NCI-H1436 (cell line): ENCODE measurements around the gene NEDD9.

Source experiments
- DNase-seq: peaks from one replicate; lab custom pipeline; 2025; lab: John Stamatoyannopoulos, UW

Gene NEDD9, protein sequence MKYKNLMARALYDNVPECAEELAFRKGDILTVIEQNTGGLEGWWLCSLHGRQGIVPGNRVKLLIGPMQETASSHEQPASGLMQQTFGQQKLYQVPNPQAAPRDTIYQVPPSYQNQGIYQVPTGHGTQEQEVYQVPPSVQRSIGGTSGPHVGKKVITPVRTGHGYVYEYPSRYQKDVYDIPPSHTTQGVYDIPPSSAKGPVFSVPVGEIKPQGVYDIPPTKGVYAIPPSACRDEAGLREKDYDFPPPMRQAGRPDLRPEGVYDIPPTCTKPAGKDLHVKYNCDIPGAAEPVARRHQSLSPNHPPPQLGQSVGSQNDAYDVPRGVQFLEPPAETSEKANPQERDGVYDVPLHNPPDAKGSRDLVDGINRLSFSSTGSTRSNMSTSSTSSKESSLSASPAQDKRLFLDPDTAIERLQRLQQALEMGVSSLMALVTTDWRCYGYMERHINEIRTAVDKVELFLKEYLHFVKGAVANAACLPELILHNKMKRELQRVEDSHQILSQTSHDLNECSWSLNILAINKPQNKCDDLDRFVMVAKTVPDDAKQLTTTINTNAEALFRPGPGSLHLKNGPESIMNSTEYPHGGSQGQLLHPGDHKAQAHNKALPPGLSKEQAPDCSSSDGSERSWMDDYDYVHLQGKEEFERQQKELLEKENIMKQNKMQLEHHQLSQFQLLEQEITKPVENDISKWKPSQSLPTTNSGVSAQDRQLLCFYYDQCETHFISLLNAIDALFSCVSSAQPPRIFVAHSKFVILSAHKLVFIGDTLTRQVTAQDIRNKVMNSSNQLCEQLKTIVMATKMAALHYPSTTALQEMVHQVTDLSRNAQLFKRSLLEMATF

DNA sequence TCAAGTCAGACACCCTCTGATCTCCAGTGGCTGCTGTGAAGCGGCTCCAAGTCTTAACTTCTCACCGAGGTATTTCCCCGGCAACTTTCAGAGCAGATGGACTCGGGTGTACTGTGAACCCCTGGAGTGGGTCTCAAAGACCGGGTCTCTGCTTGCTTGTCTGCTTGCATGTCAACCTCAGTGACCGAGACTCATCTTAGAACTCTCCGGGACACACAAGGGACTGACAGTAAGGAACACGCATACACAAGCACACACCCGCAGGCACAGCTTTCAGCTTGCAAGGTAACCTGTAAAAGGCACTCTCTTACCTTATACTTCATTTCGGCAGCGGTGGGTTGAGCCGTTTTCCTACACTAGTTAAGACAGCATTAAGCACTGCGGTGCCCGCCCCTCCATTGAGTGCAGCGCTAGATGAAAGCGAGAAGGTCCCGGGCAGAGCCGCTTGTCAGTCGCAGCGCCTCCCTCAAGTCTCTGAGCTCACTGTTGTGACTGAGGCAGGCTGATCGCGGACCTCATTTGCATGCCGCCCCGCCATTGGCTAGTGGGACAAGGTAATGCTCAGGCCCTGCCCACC lies at the start of gene NEDD9:
Gene NEDD9 (minus strand): TSS at position 476 of the 577 bp plus-strand sequence. CDS start 153 bp downstream, at position 323.
- peak; percentile 81 for DNase-seq

GRCh38 chr6:11282245-11282644 lies 49.8 kb upstream of the NEDD9 start:
- no peak for DNase-seq

DNA sequence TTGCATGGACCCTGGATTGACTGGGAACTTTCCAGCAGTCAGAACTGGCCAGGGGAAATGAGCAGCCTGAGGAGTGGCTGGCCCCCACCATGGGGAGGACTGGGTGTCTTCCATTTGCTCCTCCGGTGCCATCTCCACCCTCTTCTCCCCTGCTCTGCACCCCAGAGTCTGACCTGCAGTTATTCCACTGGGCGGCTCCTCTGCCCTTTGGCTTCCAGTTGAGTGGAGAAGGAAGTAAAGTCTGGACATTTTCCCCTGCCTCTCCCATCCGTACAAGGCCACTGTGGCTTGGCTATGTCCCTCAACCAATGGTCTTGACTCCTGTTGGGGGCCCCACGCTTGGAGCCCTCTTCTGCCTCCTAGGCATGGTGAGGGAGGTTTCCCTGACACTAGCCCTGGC lies 47.9 kb upstream of the NEDD9 start:
- DNase-seq: no peak

- DNase-seq: no peak
Measured at GRCh38 chr6:11279284-11279689, 46.8 kb upstream of the NEDD9 start.

GRCh38 chr6:11278207-11278559 lies 45.7 kb upstream of the NEDD9 start:
- DNase-seq: no peak

- DNase-seq: no peak
Measured at GRCh38 chr6:11277275-11278206, 45.1 kb upstream of the NEDD9 start.

DNA sequence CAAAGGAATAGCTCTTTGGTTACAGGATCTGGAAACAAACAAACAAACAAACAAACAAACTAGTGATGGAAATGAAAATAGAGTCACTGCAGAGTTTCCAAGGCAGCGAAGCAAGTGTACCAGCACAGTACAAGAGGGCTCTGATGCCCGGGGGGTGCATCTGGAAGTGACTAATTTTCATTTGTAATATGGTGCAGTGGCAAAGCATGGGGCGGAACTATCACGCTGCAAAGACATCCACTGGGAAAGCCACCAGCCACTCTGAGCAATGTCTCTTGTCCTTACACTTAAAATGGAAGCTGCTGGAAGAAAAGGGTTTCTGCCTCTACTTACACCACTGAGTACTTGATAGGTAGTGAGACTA lies 44.4 kb upstream of the NEDD9 start:
- DNase-seq: no peak

- no peak for DNase-seq
Measured at GRCh38 chr6:11276228-11276627, 43.8 kb upstream of the NEDD9 start.

DNA sequence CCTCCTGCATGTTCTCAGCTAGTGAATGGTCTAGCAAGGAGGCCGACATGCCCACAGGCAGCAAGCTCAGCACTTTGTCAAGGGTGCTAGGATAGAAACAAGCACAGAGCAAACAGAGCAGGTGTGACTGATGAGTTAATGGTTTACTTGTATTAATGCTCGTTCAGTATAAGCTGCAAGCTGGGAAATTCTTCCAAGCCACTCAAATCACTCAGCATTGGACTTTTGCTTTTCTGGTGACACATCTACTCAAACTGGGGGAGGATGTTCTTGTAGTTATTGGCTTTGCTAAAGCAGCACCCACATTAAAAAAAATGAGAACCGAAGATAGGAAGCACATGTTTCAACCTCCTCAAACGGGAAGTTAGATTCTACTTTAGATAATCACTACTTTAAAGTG lies 43.1 kb upstream of the NEDD9 start:
- DNase-seq: no peak

DNA sequence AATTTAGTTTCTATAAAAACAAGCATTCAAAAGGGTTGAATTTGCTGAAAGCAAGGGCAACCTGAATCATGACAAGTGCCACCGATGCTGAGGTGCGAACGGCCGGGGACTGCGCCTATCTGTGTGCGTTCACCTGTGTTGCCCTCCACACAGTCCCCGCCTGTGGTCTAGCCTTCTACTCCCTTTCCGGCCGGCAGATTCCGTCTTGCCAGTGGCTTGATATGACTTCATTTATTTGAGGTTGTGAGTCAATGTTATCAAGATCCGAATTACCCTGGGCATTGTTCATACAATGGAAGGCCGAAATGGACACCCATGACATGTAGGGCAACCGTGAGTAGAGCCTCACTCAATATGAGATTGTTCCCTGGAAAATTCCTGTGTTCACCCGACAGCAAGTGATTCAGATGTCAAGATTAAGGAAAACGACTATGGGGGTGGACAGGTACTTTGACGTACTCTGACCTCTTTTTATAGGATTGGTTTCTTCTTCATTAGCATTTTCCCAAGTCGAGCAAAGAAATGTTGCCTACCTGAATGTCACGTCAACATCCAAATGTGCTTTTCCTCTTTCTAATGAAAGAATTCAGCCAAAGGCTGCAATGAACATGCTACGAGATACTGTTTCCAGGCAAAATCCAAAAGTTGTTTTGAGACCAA lies 41.1 kb upstream of the NEDD9 start:
- no peak for DNase-seq

- no peak for DNase-seq
Measured at GRCh38 chr6:11272491-11273192, 40.2 kb upstream of the NEDD9 start.

GRCh38 chr6:11271228-11272020 lies 39.0 kb upstream of the NEDD9 start:
- no peak for DNase-seq

GRCh38 chr6:11270030-11271027 lies 37.9 kb upstream of the NEDD9 start:
- peak; percentile 35 for DNase-seq

GRCh38 chr6:11268978-11269377 lies 36.5 kb upstream of the NEDD9 start:
- no peak for DNase-seq

DNA sequence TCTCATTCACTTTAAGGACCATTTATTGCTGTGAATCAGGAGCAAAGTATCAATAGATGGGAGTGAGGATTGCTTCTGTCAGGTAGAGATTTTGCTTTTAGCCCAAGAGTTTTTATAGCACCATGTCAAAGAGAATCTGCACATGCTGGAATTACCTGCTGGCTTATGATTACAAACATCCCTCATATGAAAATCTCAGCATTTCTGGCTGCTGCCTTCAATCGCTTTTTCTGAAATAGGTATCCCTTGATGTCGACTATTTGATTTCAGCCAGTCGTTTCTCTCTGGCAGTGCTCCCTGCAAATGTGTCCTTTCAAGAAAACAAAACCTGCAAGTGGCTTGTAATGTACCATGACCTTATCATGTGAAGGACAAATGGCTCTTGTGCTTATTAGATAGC lies 34.5 kb upstream of the NEDD9 start:
- no peak for DNase-seq

DNA sequence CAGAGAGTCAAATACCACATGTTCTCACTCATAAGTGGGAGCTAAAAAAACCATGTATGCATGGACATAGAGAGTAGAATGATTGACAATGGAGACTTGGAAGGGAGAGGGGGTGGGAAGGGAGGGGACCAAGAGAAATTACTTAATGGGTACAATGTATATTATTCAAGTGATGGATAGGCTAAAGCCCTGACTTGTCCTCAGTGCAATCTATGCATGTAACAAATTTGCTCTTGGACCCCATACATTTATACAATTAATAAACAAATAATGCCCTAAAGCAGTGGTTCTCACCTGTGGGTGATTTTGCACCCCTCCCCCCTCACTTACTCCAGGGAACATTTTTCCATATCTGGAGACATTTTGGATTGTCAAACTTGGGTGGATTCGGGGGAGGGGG lies 33.5 kb upstream of the NEDD9 start:
- DNase-seq: no peak

DNA sequence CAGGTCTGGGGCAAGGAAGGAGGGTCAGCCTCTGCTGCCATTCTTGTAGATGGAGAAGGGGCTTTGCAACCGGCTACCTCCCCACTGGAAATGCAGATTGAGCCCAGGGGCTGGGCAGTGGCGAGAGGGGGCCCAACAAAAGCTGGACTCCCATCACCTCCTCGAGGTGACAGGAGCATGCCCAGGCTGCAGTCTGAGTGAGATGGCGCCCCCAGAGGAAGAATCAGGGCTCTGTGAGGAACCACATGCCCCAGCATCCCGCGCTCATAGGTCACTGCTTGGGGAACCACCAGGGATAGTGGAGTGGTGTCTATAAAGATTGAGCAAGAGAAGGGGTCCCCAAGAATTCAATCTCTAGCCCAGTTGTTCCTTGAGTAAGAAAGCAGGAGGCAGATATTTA lies 31.6 kb upstream of the NEDD9 start:
- DNase-seq: no peak

DNA sequence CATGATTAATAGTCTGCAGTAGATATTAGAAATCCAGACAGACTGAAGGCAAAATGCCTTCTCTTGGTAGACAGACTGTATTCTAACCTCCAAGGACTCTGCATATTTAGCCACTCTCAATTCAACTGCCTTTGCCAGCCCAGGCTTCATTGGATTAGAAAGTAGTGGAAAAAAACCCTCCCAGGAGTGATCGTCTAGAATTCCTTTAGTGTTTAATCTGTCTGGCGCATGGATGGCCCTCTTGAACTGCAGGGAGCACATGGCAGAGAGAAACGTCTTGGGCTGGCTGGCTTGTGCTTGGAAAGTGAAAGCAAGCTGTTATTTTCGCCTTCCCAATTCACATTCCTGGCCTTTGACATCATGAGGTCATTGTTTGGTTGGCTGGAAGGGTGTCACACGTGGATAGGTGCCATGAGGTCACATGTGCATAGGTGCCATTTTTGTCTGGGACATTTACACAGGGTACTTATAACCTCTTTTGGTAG lies 30.9 kb upstream of the NEDD9 start:
- DNase-seq: no peak
